Esophagus muscularis mucosa (tissue), 4 donors: Measurements from ENCODE around the gene USP2. TPM values are rescaled to one million over a fixed set of nuclear protein-coding genes. Genes with fewer than 3 reads are reported as not detected.

Source experiments
- DNase-seq: peaks from one replicate; pipeline ENCODE4 v3.0.0-alpha.2; 2017; ENCODE audit errors: extremely low spot score
- H3K27ac ChIP-seq, 4 donors: fragments of 200-600 bp; sonication (generic); replicated peaks in 1 of 4; 1 replicate in 3 of 4; 2 replicates in 1 of 4; pipeline ENCODE4 v1.5.1; 2016 to 2019; ENCODE audit warnings: mild to moderate bottlenecking in 1 of 4
- H3K27me3 ChIP-seq, 4 donors: fragments of 200-600 bp; sonication (generic); one replicate each; pipeline versions ENCODE4 v1.5.1 to v1.6.0; 2016 to 2019
- H3K36me3 ChIP-seq, 4 donors: fragments of 200-600 bp; sonication (generic); one replicate each; pipeline ENCODE4 v1.5.1; 2016 to 2019
- H3K4me1 ChIP-seq, 4 donors: fragments of 200-600 bp; sonication (generic); one replicate each; pipeline ENCODE4 v1.5.1; 2016 to 2019
- H3K4me3 ChIP-seq, 4 donors: fragments of 200-600 bp; sonication (generic); 1 replicate in 2 of 4; 2 replicates in 2 of 4; pipeline ENCODE4 v1.5.1; 2016 to 2019; ENCODE audit warnings: mild to moderate bottlenecking in 4 of 4, moderate library complexity in 1 of 4
- H3K9me3 ChIP-seq, 4 donors: fragments of 200-600 bp; sonication (generic); 1 replicate in 3 of 4; 2 replicates in 1 of 4; pipeline ENCODE4 v1.5.1; 2016 to 2019
- CTCF ChIP-seq, 3 experiments: fragments of 200-600 bp in 2 of 3; fragments of 450-650 bp in 1 of 3; sonication (generic) in 2 of 3; IDR thresholded peaks; one replicate each; pipeline ENCODE4 v1.5.1; 2017 to 2019; ENCODE audit warnings: antibody characterized with exemption in 3 of 3, mild to moderate bottlenecking in 2 of 3, moderate library complexity in 1 of 3
- EP300 ChIP-seq: sonication (generic); formaldehyde crosslinking; IDR thresholded peaks from one replicate; pipeline ENCODE4 v1.6.1; 2017; ENCODE audit warnings: antibody characterized with exemption
- POLR2A ChIP-seq: fragments of 450-650 bp; IDR thresholded peaks from one replicate; pipeline ENCODE4 v1.6.1; 2017; ENCODE audit warnings: antibody characterized with exemption, moderate library complexity, mild to moderate bottlenecking, low read depth
- POLR2AphosphoS5 ChIP-seq, 2 donors: sonication (generic); formaldehyde crosslinking; IDR thresholded peaks; one replicate each; pipeline ENCODE4 v1.6.1; 2017; ENCODE audit warnings: antibody characterized with exemption in 2 of 2
- WGBS: methylation state at CpG from one replicate; pipeline ENCODE4 v1.1.5; 2018; 5-methylcytosine and 5-hydroxymethylcytosine counted together
- intact Hi-C: fragments of 100-400 bp; cut with DNase I; formaldehyde crosslinking; loops from one replicate; pipeline ENCODE4 v1.15.1; 2023
- total RNA-seq, 4 donors: library from RNA; depleted of rRNA; stranded (reverse); fragments of >200 nt; gene quantifications; one replicate each; pipeline versions ENCODE4 v1.1.0 to v1.2.1, GENCODE V29; 2016

USP2 gene
- total RNA-seq, 4 donors from 2014 or later: 4.6 to 9.9 (median 6.1) TPM

GRCh38 chr11:119338318-119338890 is 43.1 kb downstream of the USP2 start:
- peak overlapping the region; percentile 59 to 77 (median 70) for H3K4me3 ChIP-seq
- peak overlapping the region; percentile 86 to 90 (median 88) for H3K27ac ChIP-seq
- 16% methylated on average over 12 of the region's 17 CpGs for WGBS
- no peak for TF ChIP-seq POLR2A
- peak; percentile 79 to 91 (median 86) for TF ChIP-seq CTCF (IDR thresholded peaks at IDR 0.05)
- peak; percentile 25 to 55 for TF ChIP-seq POLR2AphosphoS5 (IDR thresholded peaks at IDR 0.05)
- TF ChIP-seq EP300: no peak
- H3K9me3 ChIP-seq: no peaks in the 10 kb centered on the region
- intact Hi-C loops: no loop called here
- DNase-seq: no peak
- H3K4me1 ChIP-seq: peaks cover 44 to 79% (median 75%) of the 10 kb centered on the region in 4 donors
- no peaks in the 10 kb centered on the region for H3K27me3 ChIP-seq
- H3K36me3 ChIP-seq: peaks cover 5 to 17% (median 12%) of the 10 kb centered on the region in 4 donors

DNA sequence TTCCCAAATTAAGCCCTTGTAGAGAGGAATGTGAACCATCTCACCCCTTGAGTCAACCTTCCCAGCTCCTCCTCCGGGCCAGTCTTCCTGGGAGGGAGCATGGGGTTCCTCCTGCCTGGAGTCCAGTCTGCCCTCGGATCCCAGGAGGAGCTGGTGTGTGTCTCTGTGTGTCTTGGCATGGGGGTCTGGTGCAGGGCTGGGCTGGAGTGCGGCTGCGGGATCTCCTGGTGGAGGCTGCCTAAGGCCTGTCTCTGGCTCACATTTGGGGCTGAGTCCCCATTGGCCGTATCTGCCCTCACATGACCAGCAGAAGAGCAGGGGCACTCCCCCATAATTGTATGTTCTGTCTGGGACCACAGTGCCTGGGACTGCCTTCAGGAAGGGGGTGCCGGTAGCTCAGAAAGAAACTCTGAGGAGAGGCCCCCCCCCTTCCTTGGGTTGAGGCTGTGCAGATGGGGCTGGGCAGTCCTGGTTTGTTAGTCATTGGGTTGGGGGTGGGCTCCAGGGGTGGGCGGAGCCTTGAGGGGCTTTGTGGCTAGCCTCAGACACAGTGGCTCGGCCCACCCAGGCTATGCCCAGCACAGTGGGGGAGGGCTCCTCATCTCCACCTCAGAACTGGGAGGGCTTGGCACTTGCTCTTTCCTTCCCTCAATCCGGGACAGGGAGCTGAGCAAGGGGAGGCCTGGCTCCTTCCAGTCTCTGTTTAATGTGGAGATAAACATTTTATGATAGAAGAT is 43.7 kb downstream of the USP2 start:
- intact Hi-C loops: no loop called here

GRCh38 chr11:119336744-119337469 is 44.6 kb downstream of the USP2 start:
- intact Hi-C loops: no loop called here

More for the DNA sequence above, 43.7 kb downstream of the USP2 start:
- H3K9me3 ChIP-seq: no peaks in the 10 kb centered on the region
- H3K27me3 ChIP-seq: no peaks in the 10 kb centered on the region
- 48% methylated on average over 8 of the region's 9 CpGs for WGBS
- peak overlapping the region in 1 of 4 donors; percentile 77 for H3K4me3 ChIP-seq
- H3K36me3 ChIP-seq: peaks cover 5 to 17% (median 12%) of the 10 kb centered on the region in 4 donors
- peak overlapping the region; percentile 86 to 90 (median 88) for H3K27ac ChIP-seq
- H3K4me1 ChIP-seq: peaks cover 44 to 79% (median 75%) of the 10 kb centered on the region in 4 donors
- no peak for DNase-seq
- TF ChIP-seq CTCF (IDR thresholded peaks at IDR 0.05) (no peak), EP300 (no peak), POLR2A (no peak), POLR2AphosphoS5 (IDR thresholded peaks at IDR 0.05) (no peak)

More at GRCh38 chr11:119336744-119337469, 44.6 kb downstream of the USP2 start:
- Histone ChIP-seq H3K27ac (peak overlapping the region; percentile 86 to 90 (median 88)), H3K4me1 (peaks cover 44 to 79% (median 75%) of the 10 kb centered on the region in 4 donors), H3K27me3 (no peaks in the 10 kb centered on the region), H3K4me3 (no peak overlapping the region), H3K36me3 (peaks cover 5 to 17% (median 12%) of the 10 kb centered on the region in 4 donors), H3K9me3 (no peaks in the 10 kb centered on the region)
- whole genome bisulfite sequencing: 79% methylated on average over 8 of the region's 9 CpGs
- TF ChIP-seq EP300 (no peak), POLR2AphosphoS5 (IDR thresholded peaks at IDR 0.05) (no peak), CTCF (IDR thresholded peaks at IDR 0.05) (no peak), POLR2A (no peak)
- DNase-seq: no peak
